ENCODE results near the gene WDFY4. TPM values are rescaled to one million over a fixed set of nuclear protein-coding genes. Genes with fewer than 3 reads are reported as not detected.

Gene WDFY4
- total RNA-seq, 1 experiment from 2014 or later = not detected

DNA sequence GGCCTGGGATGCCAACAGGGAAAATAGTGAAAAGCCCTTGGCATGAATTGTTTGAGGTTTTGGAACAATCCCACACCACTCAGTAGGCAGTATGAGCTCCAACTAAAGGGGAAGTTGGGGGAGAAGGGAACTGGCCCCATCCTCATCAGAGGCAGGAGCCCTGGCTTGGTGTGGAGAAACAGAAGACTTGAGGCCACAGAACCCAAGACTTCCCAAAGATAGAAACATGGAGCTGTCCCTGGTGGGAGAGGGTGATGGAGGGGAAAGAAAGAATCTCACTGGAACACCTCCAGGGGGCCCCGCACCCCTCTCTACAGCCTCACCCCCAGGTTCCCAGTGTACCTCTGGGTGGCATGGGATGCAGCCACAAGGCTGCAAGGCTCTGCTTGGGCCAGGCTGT lies 345.0 kb downstream of the WDFY4 start:
- WGBS (ENCODE audit: extremely low coverage, insufficient read length, low lambda C conversion rate) = no CpG with 5 or more reads among the region's 1 CpG
- H4K5ac ChIP-seq (ENCODE audit: insufficient read length, low read depth, low read length) = no peak overlapping the region
- H3K9ac ChIP-seq (ENCODE audit: extremely low read depth, insufficient read length, low read length) = no peak overlapping the region
- no peaks in the 10 kb centered on the region for H4K20me1 ChIP-seq (ENCODE audit: control insufficient read depth, insufficient read depth, insufficient read length)
- H2AK5ac ChIP-seq (ENCODE audit: insufficient read length, low read length) = no peak overlapping the region
- no peak overlapping the region for H3K27ac ChIP-seq (ENCODE audit: insufficient read length, low read depth, low read length)
- H3K23me2 ChIP-seq (ENCODE audit: insufficient read length, low read depth, low read length, poor library complexity, severe bottlenecking) = no peaks in the 10 kb centered on the region
- Mint-ChIP-seq H3K4me3 (no peak overlapping the region), H3K27ac (no peak overlapping the region), H3K27me3 (ENCODE audit: low read depth) (peaks cover 3% of the 10 kb centered on the region; the same call in 1 of the 2 replicates), H3K4me1 (no peaks in the 10 kb centered on the region), H3K9me3 (no peaks in the 10 kb centered on the region), H3K36me3 (ENCODE audit: insufficient read depth in 1 of 3, low read depth in 3 of 3) (no peaks in the 10 kb centered on the region)
- no peak overlapping the region for H3T11ph ChIP-seq (ENCODE audit: low read length)
- no peak for TF ChIP-seq CTCF (conservative IDR thresholded peaks at IDR 0.05)
- no peaks in the 10 kb centered on the region for H3K9me3 ChIP-seq (ENCODE audit: control insufficient read depth, low read depth, low read length)
- no peak overlapping the region for H3K23ac ChIP-seq (ENCODE audit: insufficient read length, low read depth, low read length)
- H2BK15ac ChIP-seq (ENCODE audit: low read depth, low read length) = no peak overlapping the region
- no peak overlapping the region for H3K4me2 ChIP-seq (ENCODE audit: insufficient read depth, insufficient read length, low read length)
- H2BK20ac ChIP-seq (ENCODE audit: low read depth, low read length, poor library complexity, severe bottlenecking) = no peak overlapping the region
- H2BK120ac ChIP-seq (ENCODE audit: low read depth, low read length, poor library complexity, severe bottlenecking) = no peak overlapping the region
- no peaks in the 10 kb centered on the region for H3K27me3 ChIP-seq (ENCODE audit: insufficient read depth, low read length)
- no peak for DNase-seq
- no peak overlapping the region for H2BK12ac ChIP-seq (ENCODE audit: insufficient read length, low read depth, low read length)
- no peak overlapping the region for H3K18ac ChIP-seq (ENCODE audit: insufficient read length, low read depth, low read length)
- H2AFZ ChIP-seq (ENCODE audit: low read length) = no peak overlapping the region
- no peaks in the 10 kb centered on the region for H3K79me2 ChIP-seq (ENCODE audit: insufficient read depth, low read length)
- H3K56ac ChIP-seq (ENCODE audit: insufficient read length, low read depth, low read length) = no peak overlapping the region
- H3K4me1 ChIP-seq (ENCODE audit: insufficient read depth, low read length) = no peaks in the 10 kb centered on the region
- no peak overlapping the region for H2BK5ac ChIP-seq (ENCODE audit: insufficient read length, low read length)
- H4K91ac ChIP-seq (ENCODE audit: insufficient read length, low read depth, low read length) = no peak overlapping the region
- H3K4ac ChIP-seq (ENCODE audit: low read depth, low read length) = no peak overlapping the region
- no peaks in the 10 kb centered on the region for H3K79me1 ChIP-seq (ENCODE audit: insufficient read depth, low read depth, low read length, poor library complexity, severe bottlenecking)
- no peak overlapping the region for H3K14ac ChIP-seq (ENCODE audit: insufficient read depth, low read length)
- H4K8ac ChIP-seq (replicated peaks; ENCODE audit: insufficient read length, low read depth, low read length) = no peak overlapping the region

Small RNA genes lying within 50 kb of the gene (microRNA-seq; reads per million reads assigned to microRNA genes)
- not detected for gene MIR4294 (ENCODE audit: borderline microRNAs expressed)

Other genes with a start within 250 kb of the WDFY4 start
- 6.9 and 7.4 TPM in 2 replicates for gene ARHGAP22, start 79.8 kb upstream of the WDFY4 start, total RNA-seq (2021)

Data from H9 (cell line).